Astrocyte of the spinal cord (primary cell): ENCODE data around the gene SLC2A10.

ENCODE experiments used
- DNase-seq: peaks from one replicate; pipeline ENCODE4 v3.0.0; 2011; ENCODE audit warnings: low read depth, low spot score
- H3K4me3 ChIP-seq: 2 replicates; pipeline ENCODE4 v1.5.1; 2011; ENCODE audit warnings: low read depth, mild to moderate bottlenecking, low read length, moderate library complexity
- CTCF ChIP-seq: IDR thresholded peaks from 2 replicates; pipeline ENCODE4 v1.5.1; 2012; ENCODE audit warnings: low read depth, mild to moderate bottlenecking, low read length, inconsistent platforms
- in situ Hi-C: cut with HindIII; loops from 2 replicates; pipeline ENCODE4 v1.10.0; 2017; ENCODE audit warnings: low sequenced_read_pairs

SLC2A10 gene

GRCh38 chr20:46701556-46701955 lies 7.9 kb upstream of the SLC2A10 start:
- DNase-seq, result no peak
- no peak overlapping the region for H3K4me3 ChIP-seq
- TF ChIP-seq CTCF, result no peak
- in situ Hi-C loops, result no loop called here

GRCh38 chr20:46701986-46702385 lies 7.5 kb upstream of the SLC2A10 start:
- DNase-seq, result no peak
- TF ChIP-seq CTCF, result no peak
- no peak overlapping the region for H3K4me3 ChIP-seq
- in situ Hi-C loops, result no loop called here

GRCh38 chr20:46702447-46703203 lies 6.8 kb upstream of the SLC2A10 start:
- no peak for TF ChIP-seq CTCF
- in situ Hi-C loops, result no loop called here
- DNase-seq, result no peak
- no peak overlapping the region for H3K4me3 ChIP-seq

- in situ Hi-C loops, result no loop called here
- no peak for DNase-seq
- TF ChIP-seq CTCF, result no peak
- H3K4me3 ChIP-seq, result no peak overlapping the region
Observed at GRCh38 chr20:46703435-46703834, 6.0 kb upstream of the SLC2A10 start.

- in situ Hi-C loops, result no loop called here
- no peak overlapping the region for H3K4me3 ChIP-seq
- no peak for TF ChIP-seq CTCF
- DNase-seq, result no peak
Observed at GRCh38 chr20:46704714-46705377, 4.6 kb upstream of the SLC2A10 start.

GRCh38 chr20:46705378-46705729 lies 4.1 kb upstream of the SLC2A10 start:
- in situ Hi-C loops, result no loop called here
- DNase-seq, result no peak

More at GRCh38 chr20:46705378-46705729, 4.1 kb upstream of the SLC2A10 start:
- no peak overlapping the region for H3K4me3 ChIP-seq
- no peak for TF ChIP-seq CTCF
